AG09319 (cell line): ENCODE measurements around the gene CRY2.

ENCODE experiments used
- DNase-seq: peaks from one replicate; pipeline ENCODE4 v3.0.0-alpha.2; 2010; ENCODE audit warnings: low read depth; ENCODE audit errors: extremely low read depth
- CTCF ChIP-seq: IDR thresholded peaks from 2 replicates; pipeline ENCODE4 v1.5.1; 2011; ENCODE audit warnings: low read depth, mild to moderate bottlenecking, inconsistent platforms, low read length, moderate library complexity

Gene CRY2

GRCh38 chr11:45919806-45920530, 72.7 kb downstream of the CRY2 start:
- DNase-seq = no peak
- no peak for TF ChIP-seq CTCF

GRCh38 chr11:45920531-45921477, 73.5 kb downstream of the CRY2 start:
- DNase-seq = no peak
- TF ChIP-seq CTCF = no peak

GRCh38 chr11:45921561-45922424, 74.5 kb downstream of the CRY2 start:
- DNase-seq = no peak

GRCh38 chr11:45922425-45923082, 75.3 kb downstream of the CRY2 start, which contains the start of gene LARGE2:
Gene LARGE2, plus strand, starts transcription at chr11:45922656. Its CDS starts 227 bp downstream, at chr11:45922883.
- TF ChIP-seq CTCF = no peak
- DNase-seq = no peak

More at GRCh38 chr11:45921561-45922424, 74.5 kb downstream of the CRY2 start:
- TF ChIP-seq CTCF = no peak

GRCh38 chr11:45924036-45924915, 77.0 kb downstream of the CRY2 start:
- no peak for TF ChIP-seq CTCF
- DNase-seq = no peak

- no peak for DNase-seq
- TF ChIP-seq CTCF = no peak
Measured at GRCh38 chr11:45924927-45925326, 77.7 kb downstream of the CRY2 start.
